ENCODE measurements around the gene DCUN1D3.
A peak's percentile ranks its signal among the peaks of the same experiment; 100 is the strongest.
"Not testable (repeated sequence)": the region's sequence is repeated elsewhere in the genome, so short reads cannot be mapped to it uniquely, and the experiment has no call there.

DCUN1D3 gene

DNA sequence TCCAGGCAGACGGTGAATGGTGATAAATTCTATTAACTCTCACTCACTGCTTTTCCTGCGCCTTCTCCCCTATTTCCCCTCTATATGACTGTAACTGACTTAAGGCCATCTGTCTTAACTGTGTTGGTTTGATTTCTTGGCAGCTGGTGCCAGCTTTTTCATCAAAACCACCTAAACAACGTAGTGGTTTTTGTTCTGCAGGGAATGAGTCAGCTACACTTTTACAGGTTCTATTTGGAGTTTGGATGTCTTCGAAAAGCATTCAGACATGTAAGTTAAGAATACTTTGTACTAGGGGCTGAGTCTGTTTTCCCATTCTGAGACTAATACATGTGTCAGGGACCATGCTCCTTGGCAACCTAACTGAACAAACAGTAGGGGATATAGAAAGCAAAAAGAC lies 85.4 kb downstream of the DCUN1D3 start:
- Histone ChIP-seq H3K27ac (ENCODE audit: low read length) (no peak overlapping the region), H3K36me3 (ENCODE audit: control insufficient read depth in 1 of 2, insufficient read depth in 2 of 2, low read length in 2 of 2) (peaks cover 0 to 8% of the 10 kb centered on the region in 2 donors), H3K27me3 (ENCODE audit: low read depth, low read length) (no peaks in the 10 kb centered on the region), H3K9me3 (ENCODE audit: control insufficient read depth in 1 of 2, low read length in 2 of 2) (no peaks in the 10 kb centered on the region), H3K4me1 (ENCODE audit: control insufficient read depth in 1 of 2, insufficient read depth in 2 of 2, low read length in 2 of 2) (no peaks in the 10 kb centered on the region), H3K4me3 (ENCODE audit: low read depth in 1 of 2, low read length in 2 of 2) (no peak overlapping the region)

DNA sequence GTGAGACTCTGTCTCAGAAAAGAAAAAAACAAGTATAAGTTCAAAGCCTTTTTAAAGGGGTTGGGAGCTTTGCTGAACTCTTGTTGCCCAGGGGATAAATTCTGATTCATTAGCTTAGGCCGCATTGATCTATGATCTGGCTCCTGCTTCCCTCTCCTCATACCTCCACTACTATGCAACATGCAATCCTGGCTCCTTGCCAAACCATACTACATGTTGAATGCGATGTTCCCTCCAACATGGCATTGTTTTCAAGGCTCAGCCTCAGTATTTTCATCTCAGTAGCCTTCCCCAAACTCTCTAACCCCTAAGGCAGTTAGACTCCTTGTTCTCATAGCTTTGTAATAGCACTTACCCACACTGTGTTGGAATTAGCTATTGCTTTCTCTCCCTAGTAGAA lies 87.6 kb downstream of the DCUN1D3 start:
- Histone ChIP-seq H3K4me3 (ENCODE audit: low read depth in 1 of 2, low read length in 2 of 2) (no peak overlapping the region), H3K36me3 (ENCODE audit: control insufficient read depth in 1 of 2, insufficient read depth in 2 of 2, low read length in 2 of 2) (peaks cover 0 to 8% of the 10 kb centered on the region in 2 donors)

DNA sequence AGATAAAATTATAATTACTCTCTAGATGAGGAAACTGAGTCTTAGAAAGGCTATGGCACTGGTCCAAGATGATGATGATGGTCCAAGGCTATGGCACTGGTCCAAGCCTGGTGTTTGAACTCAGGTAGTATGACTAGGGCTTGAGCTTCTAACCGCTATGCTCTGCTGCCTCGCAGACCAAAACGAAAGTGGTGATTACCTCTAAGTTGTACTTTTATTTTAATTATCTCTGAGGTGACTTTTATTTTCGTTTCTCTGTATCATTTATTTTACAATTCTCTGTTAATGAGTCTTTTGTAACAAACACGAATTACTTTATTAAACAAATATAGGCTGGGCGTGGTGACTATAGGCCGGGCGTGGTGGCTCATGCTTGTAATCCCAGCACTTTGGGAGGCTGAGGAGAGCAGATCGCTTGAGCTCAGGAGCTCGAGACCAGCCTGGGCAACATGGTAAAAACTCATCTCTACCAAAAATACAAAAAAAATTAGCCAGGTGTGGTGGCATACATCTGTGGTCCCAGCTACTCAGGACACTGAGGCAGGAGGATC lies 88.2 kb downstream of the DCUN1D3 start:
- Histone ChIP-seq H3K4me3 (ENCODE audit: low read depth in 1 of 2, low read length in 2 of 2) (no peak overlapping the region), H3K9me3 (ENCODE audit: control insufficient read depth in 1 of 2, low read length in 2 of 2) (no peaks in the 10 kb centered on the region), H3K36me3 (ENCODE audit: control insufficient read depth in 1 of 2, insufficient read depth in 2 of 2, low read length in 2 of 2) (peaks cover 0 to 8% of the 10 kb centered on the region in 2 donors), H3K4me1 (ENCODE audit: control insufficient read depth in 1 of 2, insufficient read depth in 2 of 2, low read length in 2 of 2) (no peaks in the 10 kb centered on the region), H3K27me3 (ENCODE audit: low read depth, low read length) (no peaks in the 10 kb centered on the region), H3K27ac (ENCODE audit: low read length) (no peak overlapping the region)

More for the DNA sequence above, 87.6 kb downstream of the DCUN1D3 start:
- Histone ChIP-seq H3K4me1 (ENCODE audit: control insufficient read depth in 1 of 2, insufficient read depth in 2 of 2, low read length in 2 of 2) (no peaks in the 10 kb centered on the region), H3K27me3 (ENCODE audit: low read depth, low read length) (no peaks in the 10 kb centered on the region), H3K27ac (ENCODE audit: low read length) (no peak overlapping the region), H3K9me3 (ENCODE audit: control insufficient read depth in 1 of 2, low read length in 2 of 2) (no peaks in the 10 kb centered on the region)

DNA sequence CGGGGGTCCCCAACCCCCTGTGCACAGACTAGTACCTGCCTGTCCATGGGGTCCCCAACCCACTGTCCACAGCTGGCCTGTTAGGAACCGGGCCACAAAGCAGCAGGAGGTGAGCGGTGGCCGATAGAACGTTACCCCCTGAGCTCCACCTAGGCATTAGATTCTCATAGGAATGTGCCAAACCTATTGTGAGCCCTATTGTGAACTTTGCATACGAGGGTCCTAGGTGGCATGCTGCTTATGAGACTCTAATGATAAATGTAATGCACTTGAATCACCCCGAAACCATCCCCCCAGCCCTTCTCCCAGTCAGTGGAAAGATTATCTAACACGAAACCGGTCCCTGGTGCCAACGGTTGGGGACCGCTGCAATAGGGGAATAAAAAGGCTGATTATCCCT lies 92.3 kb downstream of the DCUN1D3 start:
- Histone ChIP-seq H3K27ac (ENCODE audit: low read length) (no peak overlapping the region), H3K27me3 (ENCODE audit: low read depth, low read length) (no peaks in the 10 kb centered on the region), H3K4me1 (ENCODE audit: control insufficient read depth in 1 of 2, insufficient read depth in 2 of 2, low read length in 2 of 2) (peaks cover 3 to 4% of the 10 kb centered on the region in 2 donors), H3K4me3 (ENCODE audit: low read depth in 1 of 2, low read length in 2 of 2) (no peak overlapping the region), H3K36me3 (ENCODE audit: control insufficient read depth in 1 of 2, insufficient read depth in 2 of 2, low read length in 2 of 2) (no peaks in the 10 kb centered on the region), H3K9me3 (ENCODE audit: control insufficient read depth in 1 of 2, low read length in 2 of 2) (no peaks in the 10 kb centered on the region)

DNA sequence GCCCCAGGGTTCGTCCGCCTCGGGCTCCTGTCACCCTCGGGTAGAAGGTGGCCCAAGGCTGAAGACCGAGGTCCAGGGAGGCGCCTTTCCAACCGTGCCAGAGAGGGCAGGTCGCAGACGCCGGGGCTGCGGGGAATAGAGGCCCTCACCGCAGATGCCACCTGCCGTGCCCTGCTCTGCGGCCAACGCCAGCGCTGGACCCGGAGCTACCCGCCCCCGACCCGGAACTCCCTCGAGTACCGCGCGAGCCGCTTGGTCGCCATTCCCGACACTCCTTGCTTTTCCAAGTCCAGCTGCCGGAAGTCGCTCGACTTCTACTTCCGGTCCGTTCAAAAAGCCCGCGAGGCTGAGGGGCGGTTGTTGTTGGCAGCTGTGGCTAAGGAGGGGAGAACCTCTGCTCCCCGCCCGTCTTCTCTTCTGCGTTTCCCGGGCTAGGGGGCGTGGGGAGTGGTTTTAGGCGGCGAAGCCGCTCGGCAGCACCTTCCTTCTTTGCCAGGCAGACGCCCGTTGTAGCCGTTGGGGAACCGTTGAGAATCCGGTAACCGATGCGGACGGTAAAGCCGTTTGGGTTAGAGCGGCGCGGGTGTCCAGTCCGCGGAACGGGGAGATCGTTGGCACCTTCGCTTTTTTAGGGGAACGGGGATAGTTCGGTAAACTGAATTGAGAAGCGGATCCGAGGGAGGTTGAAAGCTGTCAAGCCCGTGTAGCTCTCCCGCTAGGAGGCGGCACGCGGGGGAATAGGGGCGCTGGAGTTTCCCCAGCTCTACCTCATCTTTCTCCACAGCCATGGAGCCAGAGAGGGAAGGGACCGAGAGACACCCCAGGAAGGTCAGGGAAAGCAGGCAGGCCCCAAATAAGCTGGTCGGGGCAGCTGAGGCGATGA lies 93.7 kb downstream of the DCUN1D3 start, which contains the start of the genes ERI2 and REXO5:
TSS of gene ERI2 (minus strand) at position 305 of the 883 bp plus-strand sequence. CDS start at position 263, 42 bp downstream.
TSS of gene REXO5 (plus strand) at position 360 of the 883 bp plus-strand sequence. CDS start at position 787, 427 bp downstream.
- H3K9me3 ChIP-seq (ENCODE audit: control insufficient read depth in 1 of 2, low read length in 2 of 2) = no peaks in the 10 kb centered on the region
- H3K36me3 ChIP-seq (ENCODE audit: control insufficient read depth in 1 of 2, insufficient read depth in 2 of 2, low read length in 2 of 2) = no peaks in the 10 kb centered on the region
- H3K27me3 ChIP-seq (ENCODE audit: low read depth, low read length) = no peaks in the 10 kb centered on the region

DNA sequence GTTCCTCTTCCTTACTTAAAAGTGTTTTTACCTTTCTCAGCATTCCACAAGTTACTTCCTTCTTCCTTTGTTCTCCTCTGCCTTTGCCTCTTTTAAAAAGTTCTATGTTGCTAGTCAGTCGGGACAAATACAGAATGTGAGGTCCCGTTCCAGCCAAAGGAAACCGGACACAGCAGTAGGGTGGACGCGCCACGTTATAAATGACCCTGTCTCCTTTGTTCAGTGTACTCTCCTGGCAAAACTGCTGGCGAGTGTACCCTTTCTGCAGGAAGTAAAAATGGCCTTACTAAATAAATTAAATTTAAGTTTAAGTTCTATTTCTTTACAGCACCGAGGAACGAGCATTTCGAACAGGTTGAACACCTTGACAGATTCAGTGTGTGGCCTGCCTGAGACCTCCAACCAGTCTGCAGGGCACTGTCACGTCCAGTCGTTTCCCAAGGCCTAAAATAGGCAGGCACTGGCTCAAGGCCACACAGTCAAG lies 94.4 kb downstream of the DCUN1D3 start:
- peak overlapping the region; percentile 83 to 86 for H3K4me3 ChIP-seq (ENCODE audit: low read depth in 1 of 2, low read length in 2 of 2)
- H3K27me3 ChIP-seq (ENCODE audit: low read depth, low read length); H3K36me3 ChIP-seq (ENCODE audit: control insufficient read depth in 1 of 2, insufficient read depth in 2 of 2, low read length in 2 of 2); H3K4me1 ChIP-seq (ENCODE audit: control insufficient read depth in 1 of 2, insufficient read depth in 2 of 2, low read length in 2 of 2); H3K9me3 ChIP-seq (ENCODE audit: control insufficient read depth in 1 of 2, low read length in 2 of 2): not testable (repeated sequence)
- H3K27ac ChIP-seq (ENCODE audit: low read length) = peak overlapping the region; percentile 88

More for the DNA sequence above, 93.7 kb downstream of the DCUN1D3 start, which contains the start of the genes ERI2 and REXO5:
- H3K4me3 ChIP-seq (ENCODE audit: low read depth in 1 of 2, low read length in 2 of 2) = peak within 1 kb of the TSS; percentile 83 to 86
- peak within 1 kb of the TSS; percentile 88 for H3K27ac ChIP-seq (ENCODE audit: low read length)
- H3K4me1 ChIP-seq (ENCODE audit: control insufficient read depth in 1 of 2, insufficient read depth in 2 of 2, low read length in 2 of 2) = peaks cover 3 to 4% of the 10 kb centered on the region in 2 donors

Data from muscle layer of duodenum (tissue), 2 donors.